ENCODE results near the gene KNSTRN. TPM values are rescaled to one million over a fixed set of nuclear protein-coding genes. Genes with fewer than 3 reads are reported as not detected.
A peak's percentile ranks its signal among the peaks of the same experiment; 100 is the strongest.

Gene KNSTRN
- total and polyA plus RNA-seq, 2 donors (not counting 3 experiments of a cell fraction or from before 2014, with no cell fraction given), result 24.4 to 61.4 TPM

- peaks cover 11% of the 10 kb centered on the region for H3K79me2 ChIP-seq (ENCODE audit: control insufficient read depth, insufficient read depth, low read length)
- POLR2A ChIA-PET, result interaction anchor here (2.0 to 2.1 kb wide), 2 partner anchors 12 to 17 kb away, joined by 6 to 12 read pairs; no protein-coding TSS in a partner anchor
Measured at GRCh38 chr15:40339621-40339945, 42.9 kb upstream of the KNSTRN start.

More at GRCh38 chr15:40339621-40339945, 42.9 kb upstream of the KNSTRN start:
- Histone ChIP-seq H4K20me1 (replicated peaks; ENCODE audit: control insufficient read depth, extremely low read depth, insufficient read depth, low read length) (no peaks in the 10 kb centered on the region), H3K4me2 (ENCODE audit: insufficient read depth, low read length) (peak overlapping the region; percentile 44), H2AFZ (ENCODE audit: low read depth, low read length) (no peak overlapping the region), H3K9me1 (replicated peaks; ENCODE audit: control insufficient read depth, extremely low read depth, insufficient read depth, low read length) (no peaks in the 10 kb centered on the region), H3K27ac (ENCODE audit: insufficient read depth, low read depth, low read length) (peak overlapping the region; percentile 94), H3K9me3 (replicated peaks; ENCODE audit: control insufficient read depth, insufficient read depth, low read length) (no peaks in the 10 kb centered on the region), H3K4me3 (replicated peaks in 1 of 3; ENCODE audit: insufficient read depth in 1 of 3, low read depth in 1 of 3, low read length in 3 of 3) (peak overlapping the region in 2 of 3 experiments; percentile 20 to 57), H3K36me3 (ENCODE audit: control insufficient read depth in 2 of 2, extremely low read depth in 1 of 2, insufficient read depth in 2 of 2, low read length in 2 of 2) (peaks cover 0 to 8% of the 10 kb centered on the region in 2 experiments), H3K4me1 (ENCODE audit: control insufficient read depth, extremely low read depth, insufficient read depth, low read length) (peaks cover 67% of the 10 kb centered on the region), H3K27me3 (ENCODE audit: control insufficient read depth in 2 of 2, insufficient read depth in 2 of 2, low read length in 2 of 2) (no peaks in the 10 kb centered on the region), H3K9ac (replicated peaks; ENCODE audit: extremely low read depth, insufficient read depth, low read length) (peak overlapping the region; percentile 86)
- CTCF ChIA-PET, result interaction anchor here (0.7 to 9.1 kb wide), 18 partner anchors 8 to 122 kb away, joined by 3 to 287 read pairs (median 8); partner anchors contain the start of genes ANKRD63, BAHD1, DISP2 and INAFM2
- DNase-seq (ENCODE audit: low read depth, low spot score) (no peak), FAIRE-seq (no peak)
- no peak for TF ChIP-seq POLR2AphosphoS5 (IDR thresholded peaks at IDR 0.05; ENCODE audit: insufficient read depth, low read depth, low read length)
- peak in 1 of 2 donors; percentile 29 for TF ChIP-seq CTCF (IDR thresholded peaks at IDR 0.05; ENCODE audit: extremely low read depth in 1 of 2, insufficient read depth in 1 of 2, low read depth in 1 of 2, low read length in 2 of 2)
- dilution Hi-C loops (cut with MboI; ENCODE audit: extremely low pct_ligation_motif_present, low sequenced_read_pairs), result no loop called here
- intact Hi-C loops (cut with micrococcal nuclease), result loop anchor here (1.0 kb wide), 1 partner anchor 83 kb away; no protein-coding TSS in a partner anchor
- no TSS peak for BruUV-seq (replicated peaks)
